IPS-20b (cell line): ENCODE data around the gene TRIM2.

ENCODE experiments used
- H3K27ac ChIP-seq: one replicate; pipeline ENCODE4 v1.5.1; 2013; ENCODE audit warnings: low read length
- H3K27me3 ChIP-seq: 2 replicates; pipeline ENCODE4 v1.6.1; 2013; ENCODE audit warnings: mild to moderate bottlenecking, low read length, inconsistent platforms; ENCODE audit not compliant: insufficient read depth
- H3K36me3 ChIP-seq: 2 replicates; pipeline ENCODE4 v1.6.1; 2013; ENCODE audit warnings: low read depth, mild to moderate bottlenecking, inconsistent platforms, low read length, moderate library complexity; ENCODE audit not compliant: insufficient read depth
- H3K4me1 ChIP-seq: 2 replicates; pipeline ENCODE4 v1.6.1; 2013; ENCODE audit warnings: mild to moderate bottlenecking, control low read depth, inconsistent platforms, low read length, moderate library complexity; ENCODE audit not compliant: insufficient read depth
- H3K4me3 ChIP-seq: 2 replicates; pipeline ENCODE4 v1.5.1; 2013; ENCODE audit warnings: mild to moderate bottlenecking, low read length, inconsistent platforms
- H3K9ac ChIP-seq: 2 replicates; pipeline ENCODE4 v1.6.1; 2013; ENCODE audit warnings: low read depth, mild to moderate bottlenecking, inconsistent platforms, low read length, moderate library complexity
- H3K9me3 ChIP-seq: 2 replicates; pipeline ENCODE4 v1.6.1; 2013; ENCODE audit warnings: mild to moderate bottlenecking, low read depth, low read length, inconsistent platforms; ENCODE audit not compliant: insufficient read depth

TRIM2 gene

GRCh38 chr4:153174821-153175567 is 29.2 kb upstream of the TRIM2 start:
- H3K4me1 ChIP-seq = peaks cover 3% of the 10 kb centered on the region; the same call in 1 of the 2 replicates
- H3K27me3 ChIP-seq = no peaks in the 10 kb centered on the region

GRCh38 chr4:153176938-153177337 is 27.3 kb upstream of the TRIM2 start:
- peaks cover 3% of the 10 kb centered on the region; the same call in 1 of the 2 replicates for H3K4me1 ChIP-seq
- no peaks in the 10 kb centered on the region for H3K27me3 ChIP-seq
- no peak overlapping the region for H3K4me3 ChIP-seq
- H3K27ac ChIP-seq = no peak overlapping the region
- no peaks in the 10 kb centered on the region for H3K36me3 ChIP-seq
- H3K9me3 ChIP-seq = no peaks in the 10 kb centered on the region
- no peak overlapping the region for H3K9ac ChIP-seq

More at GRCh38 chr4:153174821-153175567, 29.2 kb upstream of the TRIM2 start:
- H3K4me3 ChIP-seq = no peak overlapping the region
- no peak overlapping the region for H3K27ac ChIP-seq
- H3K36me3 ChIP-seq = no peaks in the 10 kb centered on the region
- no peaks in the 10 kb centered on the region for H3K9me3 ChIP-seq
- no peak overlapping the region for H3K9ac ChIP-seq

GRCh38 chr4:153177841-153178240 is 26.4 kb upstream of the TRIM2 start:
- Histone ChIP-seq H3K36me3 (no peaks in the 10 kb centered on the region), H3K9me3 (no peaks in the 10 kb centered on the region), H3K9ac (no peak overlapping the region), H3K4me1 (peaks cover 3% of the 10 kb centered on the region; the same call in 1 of the 2 replicates), H3K4me3 (no peak overlapping the region), H3K27ac (no peak overlapping the region), H3K27me3 (no peaks in the 10 kb centered on the region)

GRCh38 chr4:153179100-153179499 is 25.1 kb upstream of the TRIM2 start:
- H3K4me1 ChIP-seq = peaks cover 3% of the 10 kb centered on the region; the same call in 1 of the 2 replicates
- no peaks in the 10 kb centered on the region for H3K27me3 ChIP-seq
- no peak overlapping the region for H3K27ac ChIP-seq
- no peaks in the 10 kb centered on the region for H3K9me3 ChIP-seq
- H3K4me3 ChIP-seq = no peak overlapping the region
- no peak overlapping the region for H3K9ac ChIP-seq
- H3K36me3 ChIP-seq = no peaks in the 10 kb centered on the region

- H3K9me3 ChIP-seq = no peaks in the 10 kb centered on the region
- H3K9ac ChIP-seq = no peak overlapping the region
- H3K4me1 ChIP-seq = peaks cover 3% of the 10 kb centered on the region; the same call in 1 of the 2 replicates
- H3K36me3 ChIP-seq = no peaks in the 10 kb centered on the region
- H3K27ac ChIP-seq = no peak overlapping the region
- no peaks in the 10 kb centered on the region for H3K27me3 ChIP-seq
- no peak overlapping the region for H3K4me3 ChIP-seq
These were observed 22.9 kb upstream of the TRIM2 start for GRCh38 chr4:153181293-153181692.

- Histone ChIP-seq H3K27ac (no peak overlapping the region), H3K9me3 (no peaks in the 10 kb centered on the region), H3K36me3 (no peaks in the 10 kb centered on the region), H3K27me3 (no peaks in the 10 kb centered on the region), H3K4me3 (no peak overlapping the region), H3K9ac (no peak overlapping the region), H3K4me1 (peaks cover 3% of the 10 kb centered on the region; the same call in 1 of the 2 replicates)
These were observed 22.5 kb upstream of the TRIM2 start for GRCh38 chr4:153181700-153182099.

GRCh38 chr4:153183146-153183545 is 21.1 kb upstream of the TRIM2 start:
- Histone ChIP-seq H3K27me3 (no peaks in the 10 kb centered on the region), H3K9me3 (no peaks in the 10 kb centered on the region), H3K27ac (no peak overlapping the region), H3K4me1 (peaks cover 3% of the 10 kb centered on the region; the same call in 1 of the 2 replicates), H3K36me3 (no peaks in the 10 kb centered on the region), H3K4me3 (no peak overlapping the region), H3K9ac (no peak overlapping the region)

- Histone ChIP-seq H3K4me3 (no peak overlapping the region), H3K27me3 (no peaks in the 10 kb centered on the region), H3K9me3 (no peaks in the 10 kb centered on the region), H3K9ac (no peak overlapping the region), H3K4me1 (no peaks in the 10 kb centered on the region; the same call in 1 of the 2 replicates), H3K36me3 (no peaks in the 10 kb centered on the region), H3K27ac (no peak overlapping the region)
These were observed 18.9 kb upstream of the TRIM2 start for GRCh38 chr4:153185331-153185852.

GRCh38 chr4:153186046-153186728 is 18.1 kb upstream of the TRIM2 start:
- H3K4me3 ChIP-seq = no peak overlapping the region
- no peaks in the 10 kb centered on the region for H3K27me3 ChIP-seq
- no peaks in the 10 kb centered on the region for H3K9me3 ChIP-seq
- H3K9ac ChIP-seq = no peak overlapping the region
- H3K4me1 ChIP-seq = no peaks in the 10 kb centered on the region; the same call in 1 of the 2 replicates
- no peaks in the 10 kb centered on the region for H3K36me3 ChIP-seq
- H3K27ac ChIP-seq = no peak overlapping the region

- Histone ChIP-seq H3K36me3 (no peaks in the 10 kb centered on the region), H3K9me3 (no peaks in the 10 kb centered on the region), H3K27ac (no peak overlapping the region), H3K27me3 (no peaks in the 10 kb centered on the region), H3K9ac (no peak overlapping the region), H3K4me3 (no peak overlapping the region), H3K4me1 (no peaks in the 10 kb centered on the region; the same call in 1 of the 2 replicates)
These were observed 15.0 kb upstream of the TRIM2 start for GRCh38 chr4:153189016-153189801.

- H3K27ac ChIP-seq = no peak overlapping the region
- H3K36me3 ChIP-seq = no peaks in the 10 kb centered on the region
- H3K9ac ChIP-seq = no peak overlapping the region
- no peaks in the 10 kb centered on the region for H3K9me3 ChIP-seq
- no peak overlapping the region for H3K4me3 ChIP-seq
- no peaks in the 10 kb centered on the region; the same call in 1 of the 2 replicates for H3K4me1 ChIP-seq
- no peaks in the 10 kb centered on the region for H3K27me3 ChIP-seq
These were observed 12.4 kb upstream of the TRIM2 start for GRCh38 chr4:153191795-153192363.
